Activated CD4-positive, alpha-beta T cell treated with anti-CD3 and anti-CD28 coated beads, Interleukin-2, amount 50 U/mL, for 16 hours (primary cell): ENCODE results near the gene OR5K3.
"Not testable (repeated sequence)": the region's sequence is repeated elsewhere in the genome, so short reads cannot be mapped to it uniquely, and the experiment has no call there.

Experiments
- DNase-seq: peaks from one replicate; pipeline ENCODE4 v3.0.0-alpha.2; 2020

The OR5K3 gene

GRCh38 chr3:98390366-98390765 is at the start of gene OR5K3:
Gene OR5K3 (plus strand): TSS chr3:98390666. CDS start chr3:98390666, 0 bp downstream.
- DNase-seq = no peak

GRCh38 chr3:98341758-98342157 is 48.7 kb upstream of the OR5K3 start:
- DNase-seq = no peak

GRCh38 chr3:98343647-98344507 is 46.6 kb upstream of the OR5K3 start:
- peak; percentile 65 for DNase-seq

GRCh38 chr3:98350082-98350481 is 40.4 kb upstream of the OR5K3 start:
- no peak for DNase-seq

- DNase-seq = no peak
Measured at GRCh38 chr3:98353554-98353953, 36.9 kb upstream of the OR5K3 start, which contains the start of gene OR5K4. Gene OR5K4 (plus strand): TSS chr3:98353854. CDS start chr3:98353854, 0 bp downstream.

- DNase-seq = no peak
Measured at GRCh38 chr3:98359250-98359649, 31.2 kb upstream of the OR5K3 start.

GRCh38 chr3:98359993-98360675 is 30.3 kb upstream of the OR5K3 start:
- DNase-seq = peak; percentile 60

GRCh38 chr3:98360681-98361080 is 29.8 kb upstream of the OR5K3 start:
- no peak for DNase-seq

- no peak for DNase-seq
Measured at GRCh38 chr3:98361289-98361688, 29.2 kb upstream of the OR5K3 start.

GRCh38 chr3:98367464-98368246 is 22.8 kb upstream of the OR5K3 start:
- DNase-seq = no peak

GRCh38 chr3:98371186-98371585 is 19.3 kb upstream of the OR5K3 start:
- no peak for DNase-seq

GRCh38 chr3:98371853-98372252 is 18.6 kb upstream of the OR5K3 start:
- DNase-seq = no peak

GRCh38 chr3:98372445-98372844 is 18.0 kb upstream of the OR5K3 start:
- DNase-seq = no peak

GRCh38 chr3:98376631-98377030 is 13.8 kb upstream of the OR5K3 start:
- no peak for DNase-seq

GRCh38 chr3:98388147-98388546 is 2.3 kb upstream of the OR5K3 start:
- no peak for DNase-seq

GRCh38 chr3:98395101-98395500 is 4.6 kb downstream of the OR5K3 start:
- DNase-seq = no peak

- not testable (repeated sequence) for DNase-seq
Measured at GRCh38 chr3:98396482-98396881, 6.0 kb downstream of the OR5K3 start.

GRCh38 chr3:98398513-98398912 is 8.0 kb downstream of the OR5K3 start:
- DNase-seq = no peak

GRCh38 chr3:98402507-98402906 is 12.0 kb downstream of the OR5K3 start:
- no peak for DNase-seq

- DNase-seq = no peak
Measured at GRCh38 chr3:98404010-98404409, 13.5 kb downstream of the OR5K3 start.

GRCh38 chr3:98406034-98406433 is 15.6 kb downstream of the OR5K3 start:
- DNase-seq = no peak

- no peak for DNase-seq
Measured at GRCh38 chr3:98432575-98432974, 42.1 kb downstream of the OR5K3 start.

GRCh38 chr3:98433764-98434163 is 43.3 kb downstream of the OR5K3 start:
- DNase-seq = no peak
